Measurements from ENCODE around the gene PHLDA3. TPM values are rescaled to one million over a fixed set of nuclear protein-coding genes. Genes with fewer than 3 reads are reported as not detected.

Gene PHLDA3
- total and polyA plus RNA-seq, 2 of the 13 experiments (the other 11 are each of a cell fraction or from before 2014, with no cell fraction given) = 16.7 to 33.6 TPM

DNA sequence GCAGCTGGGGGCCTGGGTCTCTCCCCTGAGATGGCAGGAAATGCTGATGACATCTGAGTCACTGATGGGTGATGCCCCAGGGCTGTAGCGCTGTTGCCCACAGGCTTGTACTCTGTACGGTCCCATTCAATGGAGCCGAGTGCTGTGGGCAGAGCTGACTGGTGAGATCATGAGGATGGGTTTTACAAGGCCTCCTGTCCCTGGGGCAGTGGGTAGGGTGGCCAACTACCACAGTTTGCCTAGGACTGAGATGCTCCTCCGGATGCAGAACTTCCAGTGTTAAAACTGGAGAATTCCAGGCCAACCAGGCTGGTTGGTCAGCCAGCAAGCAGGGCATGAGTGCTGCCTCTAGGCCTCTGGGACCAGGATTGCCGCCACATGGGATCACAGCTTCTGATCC lies 9.2 kb downstream of the PHLDA3 start:
- no peak for ATAC-seq
- Histone ChIP-seq H3K9ac (ENCODE audit: insufficient read depth, low read depth, low read length) (no peak overlapping the region), H3K36me3 (replicated peaks in 1 of 2; ENCODE audit: control insufficient read depth in 1 of 2, insufficient read depth in 2 of 2, low read length in 2 of 2) (no peaks in the 10 kb centered on the region), H3K4me2 (ENCODE audit: low read depth, low read length) (no peak overlapping the region), H3K27me3 (ENCODE audit: control insufficient read depth in 1 of 2, insufficient read depth in 2 of 2, low read length in 2 of 2) (peaks cover 0 to 17% of the 10 kb centered on the region in 2 experiments; a peak in 3 of 5 replicates), H3K27ac (ENCODE audit: extremely low read length, insufficient read depth, low read length) (no peak overlapping the region), H3K9me3 (ENCODE audit: low read length) (no peaks in the 10 kb centered on the region), H4K20me1 (ENCODE audit: insufficient read depth, low read length) (no peaks in the 10 kb centered on the region), H3K79me2 (ENCODE audit: insufficient read depth, low read length) (no peaks in the 10 kb centered on the region), H3K4me3 (replicated peaks in 1 of 3; ENCODE audit: insufficient read depth in 1 of 3, low read depth in 2 of 3, low read length in 3 of 3) (no peak overlapping the region), H3K4me1 (ENCODE audit: insufficient read depth, low read length) (peaks cover 52% of the 10 kb centered on the region), H2AFZ (ENCODE audit: low read length) (no peak overlapping the region)
- DNase-seq (ENCODE audit: low spot score) = no peak
- ChIA-PET POLR2A (interaction anchor here (1.0 to 2.2 kb wide), 2 partner anchors 9 to 12 kb away, joined by 4 to 12 read pairs; partner anchors contain the start of gene PHLDA3), CTCF (ENCODE audit: low intra/inter-chr PET ratio, low total read pairs) (no interaction called here)
- in situ Hi-C loops (cut with HindIII; ENCODE audit: extremely low pct_ligation_motif_present, low pct_unique_long_range_greater_than_20kb) (no loop called here), intact Hi-C loops (cut with micrococcal nuclease; ENCODE audit: unreplicated experiment) (no loop called here)
- no peak for TF ChIP-seq CCDC6 (CRISPR knock-in tag; IDR thresholded peaks at IDR 0.05)
- TF ChIP-seq TCF7L2 (IDR thresholded peaks at IDR 0.05; ENCODE audit: low read depth, low read length) = no peak
- TF ChIP-seq RAD51 (IDR thresholded peaks at IDR 0.05; ENCODE audit: borderline replicate concordance) = no peak
- TF ChIP-seq, protein P1, sequence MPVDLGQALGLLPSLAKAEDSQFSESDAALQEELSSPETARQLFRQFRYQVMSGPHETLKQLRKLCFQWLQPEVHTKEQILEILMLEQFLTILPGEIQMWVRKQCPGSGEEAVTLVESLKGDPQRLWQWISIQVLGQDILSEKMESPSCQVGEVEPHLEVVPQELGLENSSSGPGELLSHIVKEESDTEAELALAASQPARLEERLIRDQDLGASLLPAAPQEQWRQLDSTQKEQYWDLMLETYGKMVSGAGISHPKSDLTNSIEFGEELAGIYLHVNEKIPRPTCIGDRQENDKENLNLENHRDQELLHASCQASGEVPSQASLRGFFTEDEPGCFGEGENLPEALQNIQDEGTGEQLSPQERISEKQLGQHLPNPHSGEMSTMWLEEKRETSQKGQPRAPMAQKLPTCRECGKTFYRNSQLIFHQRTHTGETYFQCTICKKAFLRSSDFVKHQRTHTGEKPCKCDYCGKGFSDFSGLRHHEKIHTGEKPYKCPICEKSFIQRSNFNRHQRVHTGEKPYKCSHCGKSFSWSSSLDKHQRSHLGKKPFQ (CRISPR knock-in tag; IDR thresholded peaks at IDR 0.05; ENCODE audit: insufficient replicate concordance) = no peak
- TF ChIP-seq STAT5B (CRISPR knock-in tag; IDR thresholded peaks at IDR 0.05) = no peak
- no peak for TF ChIP-seq FOXK2 (IDR thresholded peaks at IDR 0.05)
- TF ChIP-seq, protein P2, sequence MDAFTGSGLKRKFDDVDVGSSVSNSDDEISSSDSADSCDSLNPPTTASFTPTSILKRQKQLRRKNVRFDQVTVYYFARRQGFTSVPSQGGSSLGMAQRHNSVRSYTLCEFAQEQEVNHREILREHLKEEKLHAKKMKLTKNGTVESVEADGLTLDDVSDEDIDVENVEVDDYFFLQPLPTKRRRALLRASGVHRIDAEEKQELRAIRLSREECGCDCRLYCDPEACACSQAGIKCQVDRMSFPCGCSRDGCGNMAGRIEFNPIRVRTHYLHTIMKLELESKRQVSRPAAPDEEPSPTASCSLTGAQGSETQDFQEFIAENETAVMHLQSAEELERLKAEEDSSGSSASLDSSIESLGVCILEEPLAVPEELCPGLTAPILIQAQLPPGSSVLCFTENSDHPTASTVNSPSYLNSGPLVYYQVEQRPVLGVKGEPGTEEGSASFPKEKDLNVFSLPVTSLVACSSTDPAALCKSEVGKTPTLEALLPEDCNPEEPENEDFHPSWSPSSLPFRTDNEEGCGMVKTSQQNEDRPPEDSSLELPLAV (CRISPR knock-in tag; conservative IDR thresholded peaks at IDR 0.05; ENCODE audit: low read depth) = no peak
- FAIRE-seq = no peak
- BruUV-seq (replicated peaks) = no TSS peak
- WGBS (ENCODE audit: low lambda C conversion rate) = 40% methylated on average over 3 of the region's 5 CpGs
